GM23338 (cell line): ENCODE data around the gene HTR7. TPM values are rescaled to one million over a fixed set of nuclear protein-coding genes. Genes with fewer than 3 reads are reported as not detected.
A peak's percentile ranks its signal among the peaks of the same experiment; 100 is the strongest.

Experiments
- ATAC-seq: fragments of 200-7000 bp; cut with Tn5 transposase; 3 replicates; pipeline ENCODE4 v1.9.1; 2020
- DNase-seq: peaks from one replicate; pipeline ENCODE4 v3.0.0-alpha.2; 2015; ENCODE audit warnings: low spot score
- H2AFZ ChIP-seq: fragments of 200-600 bp; sonication (generic); 2 replicates; pipeline ENCODE4 v1.8.0; 2016; ENCODE audit warnings: antibody characterized with exemption, mild to moderate bottlenecking, moderate library complexity
- H3F3A ChIP-seq: fragments of 200-600 bp; sonication (generic); replicated peaks from 2 replicates; pipeline ENCODE4 v1.8.0; 2017; ENCODE audit warnings: antibody characterized with exemption, mixed run types, low read depth
- H3K27ac ChIP-seq: fragments of 200-600 bp; sonication (generic); 2 replicates; pipeline ENCODE4 v1.6.1; 2016; ENCODE audit warnings: low read depth
- H3K27me3 ChIP-seq: fragments of 200-600 bp; sonication (generic); 2 replicates; pipeline ENCODE4 v1.8.0; 2016; ENCODE audit warnings: mild to moderate bottlenecking, mixed run types, moderate library complexity; ENCODE audit not compliant: insufficient read depth
- H3K36me3 ChIP-seq: fragments of 200-600 bp; sonication (generic); 2 replicates; pipeline ENCODE4 v1.8.0; 2016; ENCODE audit warnings: mild to moderate bottlenecking; ENCODE audit not compliant: insufficient read depth
- H3K4me1 ChIP-seq: fragments of 200-600 bp; sonication (generic); 2 replicates; pipeline ENCODE4 v1.8.0; 2016; ENCODE audit warnings: mild to moderate bottlenecking, moderate library complexity; ENCODE audit not compliant: insufficient read depth
- H3K4me2 ChIP-seq: fragments of 200-600 bp; sonication (generic); 2 replicates; pipeline ENCODE4 v1.7.1; 2017; ENCODE audit warnings: mixed run types
- H3K4me3 ChIP-seq: fragments of 200-600 bp; sonication (generic); 2 replicates; pipeline ENCODE4 v1.6.1; 2016; ENCODE audit warnings: mixed run types
- H3K79me2 ChIP-seq: fragments of 200-600 bp; sonication (generic); replicated peaks from 2 replicates; pipeline ENCODE4 v1.8.0; 2017; ENCODE audit warnings: mild to moderate bottlenecking; ENCODE audit not compliant: insufficient read depth
- H3K9me2 ChIP-seq: fragments of 200-600 bp; sonication (generic); 2 replicates; pipeline ENCODE4 v1.8.0; 2017; ENCODE audit not compliant: insufficient read depth
- H4K20me1 ChIP-seq: fragments of 200-600 bp; sonication (generic); replicated peaks from 2 replicates; pipeline ENCODE4 v1.8.0; 2017; ENCODE audit warnings: mild to moderate bottlenecking; ENCODE audit not compliant: insufficient read depth
- H3K27ac Mint-ChIP-seq: 2 replicates; pipeline ENCODE4 v1.8.0; 2020; ENCODE audit warnings: inconsistent platforms, mild to moderate bottlenecking, moderate library complexity, mixed read lengths
- H3K27me3 Mint-ChIP-seq: 3 replicates; pipeline ENCODE4 v1.8.0; 2022; ENCODE audit warnings: low read depth, mild to moderate bottlenecking, moderate library complexity, mixed read lengths, inconsistent platforms; ENCODE audit not compliant: insufficient read depth, poor library complexity
- H3K36me3 Mint-ChIP-seq: 3 replicates; pipeline ENCODE4 v1.8.0; 2021; ENCODE audit warnings: low read depth, mild to moderate bottlenecking, inconsistent platforms, moderate library complexity, mixed read lengths
- H3K4me1 Mint-ChIP-seq: 3 replicates; pipeline ENCODE4 v1.8.0; 2020; ENCODE audit warnings: mild to moderate bottlenecking, inconsistent platforms, mixed read lengths
- H3K4me3 Mint-ChIP-seq: 3 replicates; pipeline ENCODE4 v1.8.0; 2021; ENCODE audit warnings: moderate library complexity, mild to moderate bottlenecking, inconsistent platforms, mixed read lengths
- H3K9me3 Mint-ChIP-seq: 3 replicates; pipeline ENCODE4 v1.8.0; 2020; ENCODE audit warnings: moderate library complexity, mild to moderate bottlenecking, inconsistent platforms, mixed read lengths
- CREB1 ChIP-seq: fragments of 250-450 bp; sonication (Bioruptor Pico); IDR thresholded peaks from 2 replicates; pipeline ENCODE4 v1.5.0; 2020; ENCODE audit warnings: low read depth, mild to moderate bottlenecking, moderate library complexity
- EZH2 ChIP-seq: fragments of 200-600 bp; sonication (generic); IDR thresholded peaks from one replicate; pipeline ENCODE4 v1.8.0; 2017; ENCODE audit warnings: antibody characterized with exemption, mild to moderate bottlenecking, low read depth; ENCODE audit not compliant: unreplicated experiment
- EZH2phosphoT487 ChIP-seq: fragments of 200-600 bp; sonication (generic); IDR thresholded peaks from one replicate; pipeline ENCODE4 v1.8.1; 2018; ENCODE audit warnings: antibody characterized with exemption; ENCODE audit not compliant: unreplicated experiment
- JUNB ChIP-seq: IDR thresholded peaks from one replicate; pipeline ENCODE4 v1.6.1; 2016; ENCODE audit warnings: antibody characterized with exemption; ENCODE audit not compliant: unreplicated experiment
- NANOG ChIP-seq: IDR thresholded peaks from 2 replicates; pipeline ENCODE4 v1.6.1; 2016; ENCODE audit warnings: antibody characterized with exemption, borderline replicate concordance
- POLR2AphosphoS5 ChIP-seq: IDR thresholded peaks from 2 replicates; pipeline ENCODE4 v1.6.1; 2016; ENCODE audit warnings: antibody characterized with exemption, low read depth
- STAT1 ChIP-seq: IDR thresholded peaks from one replicate; pipeline ENCODE4 v1.6.1; 2016; ENCODE audit warnings: antibody characterized with exemption; ENCODE audit not compliant: unreplicated experiment
- ZNF114 ChIP-seq: fragments of 250-450 bp; sonication (Bioruptor Pico); IDR thresholded peaks from 2 replicates; pipeline ENCODE4 v1.5.0; 2020; ENCODE audit warnings: mild to moderate bottlenecking, moderate library complexity
- ZNF331 ChIP-seq: fragments of 250-450 bp; sonication (Bioruptor Pico); IDR thresholded peaks from 2 replicates; pipeline ENCODE4 v1.5.0; 2020; ENCODE audit warnings: low read depth, mild to moderate bottlenecking, moderate library complexity
- polyA plus RNA-seq: library from polyadenylated mRNA; unstranded; fragments of >200 nt; fragmentation: Nextera tagmentation; extraction: Ambion mirVana; gene quantifications from 2 replicates; pipeline ENCODE4 v1.2.1, GENCODE V29; 2016
- total RNA-seq: library from RNA; depleted of rRNA; stranded (reverse); fragments of >200 nt; shearing (Covaris generic); gene quantifications from 2 replicates; pipeline ENCODE4 v1.2.3, GENCODE V29; 2014
- TF ChIP-seq, protein P1 (sequence below): IDR thresholded peaks from one replicate; pipeline ENCODE4 v1.6.1; 2018; ENCODE audit warnings: antibody characterized with exemption; ENCODE audit not compliant: unreplicated experiment
- TF ChIP-seq, protein P2 (sequence below): IDR thresholded peaks from 2 replicates; pipeline ENCODE4 v1.6.1; 2016; ENCODE audit warnings: antibody characterized with exemption
- TF ChIP-seq, protein P3 (sequence below): fragments of 250-450 bp; sonication (Bioruptor Pico); IDR thresholded peaks from 2 replicates; pipeline ENCODE4 v1.5.0; 2020; ENCODE audit warnings: mild to moderate bottlenecking, moderate library complexity
- TF ChIP-seq, protein P4 (sequence below), 2 experiments: fragments of 200-600 bp in 1 of 2; sonication (generic) in 1 of 2; conservative IDR thresholded peaks; 2 replicates each; pipeline versions ENCODE4 v1.5.1 to v1.6.1; 2016 to 2017; ENCODE audit warnings: antibody characterized with exemption in 2 of 2, low read depth in 2 of 2, mild to moderate bottlenecking in 2 of 2, moderate library complexity in 1 of 2

Gene HTR7
- total and polyA plus RNA-seq, 2 experiments from 2014 or later: 7.0 to 42.2 TPM

DNA sequence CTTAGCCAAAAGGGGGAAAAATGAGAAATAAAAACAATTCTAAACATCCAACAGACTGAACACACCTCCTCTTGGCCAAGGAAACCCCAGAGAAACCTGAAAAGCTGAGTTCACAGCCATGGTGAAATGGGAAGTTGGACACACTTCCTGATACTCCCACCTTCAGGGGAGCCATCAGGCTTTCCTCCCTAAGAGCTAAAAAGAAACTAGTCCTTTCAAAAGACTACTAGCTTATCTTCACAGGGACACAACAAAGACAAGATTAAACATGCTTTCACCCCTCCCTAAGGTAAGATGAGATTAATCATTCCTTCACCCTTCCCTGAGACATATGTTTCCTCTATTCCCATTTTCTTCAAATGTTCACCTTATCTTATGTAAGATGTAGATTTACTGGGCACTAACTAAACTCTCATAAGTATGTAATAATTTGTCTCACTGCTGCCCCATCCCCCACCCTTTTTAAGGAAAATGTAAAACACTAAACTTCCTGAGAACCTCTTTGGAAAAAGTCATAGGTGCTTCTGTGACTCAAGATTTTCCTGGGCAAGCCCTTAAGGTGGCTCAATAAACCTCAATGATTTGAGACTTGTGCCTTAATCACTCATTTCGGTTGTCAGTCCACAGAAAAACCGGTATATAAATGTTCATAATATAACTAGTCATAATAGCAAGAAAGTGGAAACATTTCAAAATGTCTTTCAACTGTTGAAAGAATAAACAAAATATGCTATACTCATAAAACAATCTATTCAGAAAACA is 40.5 kb downstream of the HTR7 start:
- Histone ChIP-seq H3K27ac (peak overlapping the region; percentile 60; the same call in 1 of the 2 replicates), H3K79me2 (peaks cover 85% of the 10 kb centered on the region), H2AFZ (no peak overlapping the region), H3K4me3 (no peak overlapping the region), H4K20me1 (no peaks in the 10 kb centered on the region), H3K4me1 (peaks cover 68% of the 10 kb centered on the region), H3K4me2 (peak overlapping the region; percentile 17; the same call in 1 of the 2 replicates), H3K9me2 (peaks cover 7% of the 10 kb centered on the region; the same call in 1 of the 2 replicates), H3K27me3 (no peaks in the 10 kb centered on the region), H3K36me3 (peaks cover 10% of the 10 kb centered on the region; the same call in 1 of the 2 replicates), H3F3A (peaks cover 7% of the 10 kb centered on the region)
- peaks cover 49% of the 10 kb centered on the region for H3K9me3 Mint-ChIP-seq
- TF ChIP-seq ZNF114 (no peak), JUNB (no peak), EZH2 (no peak), POLR2AphosphoS5 (no peak), EZH2phosphoT487 (no peak), ZNF331 (CRISPR knock-in tag) (no peak), CREB1 (CRISPR knock-in tag) (no peak), NANOG (no peak), STAT1 (no peak)
- TF ChIP-seq, protein P1, sequence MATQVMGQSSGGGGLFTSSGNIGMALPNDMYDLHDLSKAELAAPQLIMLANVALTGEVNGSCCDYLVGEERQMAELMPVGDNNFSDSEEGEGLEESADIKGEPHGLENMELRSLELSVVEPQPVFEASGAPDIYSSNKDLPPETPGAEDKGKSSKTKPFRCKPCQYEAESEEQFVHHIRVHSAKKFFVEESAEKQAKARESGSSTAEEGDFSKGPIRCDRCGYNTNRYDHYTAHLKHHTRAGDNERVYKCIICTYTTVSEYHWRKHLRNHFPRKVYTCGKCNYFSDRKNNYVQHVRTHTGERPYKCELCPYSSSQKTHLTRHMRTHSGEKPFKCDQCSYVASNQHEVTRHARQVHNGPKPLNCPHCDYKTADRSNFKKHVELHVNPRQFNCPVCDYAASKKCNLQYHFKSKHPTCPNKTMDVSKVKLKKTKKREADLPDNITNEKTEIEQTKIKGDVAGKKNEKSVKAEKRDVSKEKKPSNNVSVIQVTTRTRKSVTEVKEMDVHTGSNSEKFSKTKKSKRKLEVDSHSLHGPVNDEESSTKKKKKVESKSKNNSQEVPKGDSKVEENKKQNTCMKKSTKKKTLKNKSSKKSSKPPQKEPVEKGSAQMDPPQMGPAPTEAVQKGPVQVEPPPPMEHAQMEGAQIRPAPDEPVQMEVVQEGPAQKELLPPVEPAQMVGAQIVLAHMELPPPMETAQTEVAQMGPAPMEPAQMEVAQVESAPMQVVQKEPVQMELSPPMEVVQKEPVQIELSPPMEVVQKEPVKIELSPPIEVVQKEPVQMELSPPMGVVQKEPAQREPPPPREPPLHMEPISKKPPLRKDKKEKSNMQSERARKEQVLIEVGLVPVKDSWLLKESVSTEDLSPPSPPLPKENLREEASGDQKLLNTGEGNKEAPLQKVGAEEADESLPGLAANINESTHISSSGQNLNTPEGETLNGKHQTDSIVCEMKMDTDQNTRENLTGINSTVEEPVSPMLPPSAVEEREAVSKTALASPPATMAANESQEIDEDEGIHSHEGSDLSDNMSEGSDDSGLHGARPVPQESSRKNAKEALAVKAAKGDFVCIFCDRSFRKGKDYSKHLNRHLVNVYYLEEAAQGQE: no peak
- TF ChIP-seq, protein P2, sequence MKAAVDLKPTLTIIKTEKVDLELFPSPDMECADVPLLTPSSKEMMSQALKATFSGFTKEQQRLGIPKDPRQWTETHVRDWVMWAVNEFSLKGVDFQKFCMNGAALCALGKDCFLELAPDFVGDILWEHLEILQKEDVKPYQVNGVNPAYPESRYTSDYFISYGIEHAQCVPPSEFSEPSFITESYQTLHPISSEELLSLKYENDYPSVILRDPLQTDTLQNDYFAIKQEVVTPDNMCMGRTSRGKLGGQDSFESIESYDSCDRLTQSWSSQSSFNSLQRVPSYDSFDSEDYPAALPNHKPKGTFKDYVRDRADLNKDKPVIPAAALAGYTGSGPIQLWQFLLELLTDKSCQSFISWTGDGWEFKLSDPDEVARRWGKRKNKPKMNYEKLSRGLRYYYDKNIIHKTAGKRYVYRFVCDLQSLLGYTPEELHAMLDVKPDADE: no peak
- TF ChIP-seq, protein P3, sequence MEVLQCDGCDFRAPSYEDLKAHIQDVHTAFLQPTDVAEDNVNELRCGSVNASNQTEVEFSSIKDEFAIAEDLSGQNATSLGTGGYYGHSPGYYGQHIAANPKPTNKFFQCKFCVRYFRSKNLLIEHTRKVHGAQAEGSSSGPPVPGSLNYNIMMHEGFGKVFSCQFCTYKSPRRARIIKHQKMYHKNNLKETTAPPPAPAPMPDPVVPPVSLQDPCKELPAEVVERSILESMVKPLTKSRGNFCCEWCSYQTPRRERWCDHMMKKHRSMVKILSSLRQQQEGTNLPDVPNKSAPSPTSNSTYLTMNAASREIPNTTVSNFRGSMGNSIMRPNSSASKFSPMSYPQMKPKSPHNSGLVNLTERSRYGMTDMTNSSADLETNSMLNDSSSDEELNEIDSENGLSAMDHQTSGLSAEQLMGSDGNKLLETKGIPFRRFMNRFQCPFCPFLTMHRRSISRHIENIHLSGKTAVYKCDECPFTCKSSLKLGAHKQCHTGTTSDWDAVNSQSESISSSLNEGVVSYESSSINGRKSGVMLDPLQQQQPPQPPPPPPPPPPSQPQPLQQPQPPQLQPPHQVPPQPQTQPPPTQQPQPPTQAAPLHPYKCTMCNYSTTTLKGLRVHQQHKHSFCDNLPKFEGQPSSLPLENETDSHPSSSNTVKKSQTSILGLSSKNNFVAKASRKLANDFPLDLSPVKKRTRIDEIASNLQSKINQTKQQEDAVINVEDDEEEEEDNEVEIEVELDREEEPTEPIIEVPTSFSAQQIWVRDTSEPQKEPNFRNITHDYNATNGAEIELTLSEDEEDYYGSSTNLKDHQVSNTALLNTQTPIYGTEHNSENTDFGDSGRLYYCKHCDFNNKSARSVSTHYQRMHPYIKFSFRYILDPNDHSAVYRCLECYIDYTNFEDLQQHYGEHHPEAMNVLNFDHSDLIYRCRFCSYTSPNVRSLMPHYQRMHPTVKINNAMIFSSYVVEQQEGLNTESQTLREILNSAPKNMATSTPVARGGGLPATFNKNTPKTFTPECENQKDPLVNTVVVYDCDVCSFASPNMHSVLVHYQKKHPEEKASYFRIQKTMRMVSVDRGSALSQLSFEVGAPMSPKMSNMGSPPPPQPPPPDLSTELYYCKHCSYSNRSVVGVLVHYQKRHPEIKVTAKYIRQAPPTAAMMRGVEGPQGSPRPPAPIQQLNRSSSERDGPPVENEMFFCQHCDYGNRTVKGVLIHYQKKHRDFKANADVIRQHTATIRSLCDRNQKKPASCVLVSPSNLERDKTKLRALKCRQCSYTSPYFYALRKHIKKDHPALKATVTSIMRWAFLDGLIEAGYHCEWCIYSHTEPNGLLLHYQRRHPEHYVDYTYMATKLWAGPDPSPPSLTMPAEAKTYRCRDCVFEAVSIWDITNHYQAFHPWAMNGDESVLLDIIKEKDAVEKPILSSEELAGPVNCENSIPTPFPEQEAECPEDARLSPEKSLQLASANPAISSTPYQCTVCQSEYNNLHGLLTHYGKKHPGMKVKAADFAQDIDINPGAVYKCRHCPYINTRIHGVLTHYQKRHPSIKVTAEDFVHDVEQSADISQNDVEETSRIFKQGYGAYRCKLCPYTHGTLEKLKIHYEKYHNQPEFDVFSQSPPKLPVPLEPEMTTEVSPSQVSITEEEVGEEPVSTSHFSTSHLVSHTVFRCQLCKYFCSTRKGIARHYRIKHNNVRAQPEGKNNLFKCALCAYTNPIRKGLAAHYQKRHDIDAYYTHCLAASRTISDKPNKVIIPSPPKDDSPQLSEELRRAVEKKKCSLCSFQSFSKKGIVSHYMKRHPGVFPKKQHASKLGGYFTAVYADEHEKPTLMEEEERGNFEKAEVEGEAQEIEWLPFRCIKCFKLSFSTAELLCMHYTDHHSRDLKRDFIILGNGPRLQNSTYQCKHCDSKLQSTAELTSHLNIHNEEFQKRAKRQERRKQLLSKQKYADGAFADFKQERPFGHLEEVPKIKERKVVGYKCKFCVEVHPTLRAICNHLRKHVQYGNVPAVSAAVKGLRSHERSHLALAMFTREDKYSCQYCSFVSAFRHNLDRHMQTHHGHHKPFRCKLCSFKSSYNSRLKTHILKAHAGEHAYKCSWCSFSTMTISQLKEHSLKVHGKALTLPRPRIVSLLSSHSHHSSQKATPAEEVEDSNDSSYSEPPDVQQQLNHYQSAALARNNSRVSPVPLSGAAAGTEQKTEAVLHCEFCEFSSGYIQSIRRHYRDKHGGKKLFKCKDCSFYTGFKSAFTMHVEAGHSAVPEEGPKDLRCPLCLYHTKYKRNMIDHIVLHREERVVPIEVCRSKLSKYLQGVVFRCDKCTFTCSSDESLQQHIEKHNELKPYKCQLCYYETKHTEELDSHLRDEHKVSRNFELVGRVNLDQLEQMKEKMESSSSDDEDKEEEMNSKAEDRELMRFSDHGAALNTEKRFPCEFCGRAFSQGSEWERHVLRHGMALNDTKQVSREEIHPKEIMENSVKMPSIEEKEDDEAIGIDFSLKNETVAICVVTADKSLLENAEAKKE (CRISPR knock-in tag): no peak
- TF ChIP-seq, protein P4, sequence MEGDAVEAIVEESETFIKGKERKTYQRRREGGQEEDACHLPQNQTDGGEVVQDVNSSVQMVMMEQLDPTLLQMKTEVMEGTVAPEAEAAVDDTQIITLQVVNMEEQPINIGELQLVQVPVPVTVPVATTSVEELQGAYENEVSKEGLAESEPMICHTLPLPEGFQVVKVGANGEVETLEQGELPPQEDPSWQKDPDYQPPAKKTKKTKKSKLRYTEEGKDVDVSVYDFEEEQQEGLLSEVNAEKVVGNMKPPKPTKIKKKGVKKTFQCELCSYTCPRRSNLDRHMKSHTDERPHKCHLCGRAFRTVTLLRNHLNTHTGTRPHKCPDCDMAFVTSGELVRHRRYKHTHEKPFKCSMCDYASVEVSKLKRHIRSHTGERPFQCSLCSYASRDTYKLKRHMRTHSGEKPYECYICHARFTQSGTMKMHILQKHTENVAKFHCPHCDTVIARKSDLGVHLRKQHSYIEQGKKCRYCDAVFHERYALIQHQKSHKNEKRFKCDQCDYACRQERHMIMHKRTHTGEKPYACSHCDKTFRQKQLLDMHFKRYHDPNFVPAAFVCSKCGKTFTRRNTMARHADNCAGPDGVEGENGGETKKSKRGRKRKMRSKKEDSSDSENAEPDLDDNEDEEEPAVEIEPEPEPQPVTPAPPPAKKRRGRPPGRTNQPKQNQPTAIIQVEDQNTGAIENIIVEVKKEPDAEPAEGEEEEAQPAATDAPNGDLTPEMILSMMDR (conservative IDR thresholded peaks at IDR 0.05; ENCODE audit: low read depth in 2 of 2): no peak
- ATAC-seq: no peak
- no peak overlapping the region for H3K4me3 Mint-ChIP-seq
- peaks cover 3% of the 10 kb centered on the region for H3K27me3 Mint-ChIP-seq
- H3K27ac Mint-ChIP-seq: no peak overlapping the region
- H3K4me1 Mint-ChIP-seq: peaks cover 52% of the 10 kb centered on the region
- DNase-seq: no peak
- peaks cover 74% of the 10 kb centered on the region for H3K36me3 Mint-ChIP-seq
